NCI-H146 (cell line): ENCODE data around the gene ANKS1A.
"Not testable (repeated sequence)": the region's sequence is repeated elsewhere in the genome, so short reads cannot be mapped to it uniquely, and the experiment has no call there.

ENCODE experiments used
- DNase-seq: peaks from one replicate; lab custom pipeline; 2025; lab: John Stamatoyannopoulos, UW

Gene ANKS1A

GRCh38 chr6:34887753-34888513, 1.1 kb upstream of the ANKS1A start, which contains the start of gene TAF11:
Gene TAF11 (minus strand): TSS chr6:34888042. CDS start chr6:34887957, 85 bp downstream.
- peak; percentile 93 for DNase-seq

GRCh38 chr6:34888514-34888856, 570 bp upstream of the ANKS1A start:
- DNase-seq, result no peak

GRCh38 chr6:34890533-34890925, 1.5 kb downstream of the ANKS1A start:
- no peak for DNase-seq

- DNase-seq, result no peak
Observed at GRCh38 chr6:34891296-34891695, 2.2 kb downstream of the ANKS1A start.

- no peak for DNase-seq
Observed at GRCh38 chr6:34894693-34895092, 5.6 kb downstream of the ANKS1A start.

GRCh38 chr6:34897130-34897529, 8.1 kb downstream of the ANKS1A start:
- no peak for DNase-seq

GRCh38 chr6:34897716-34898115, 8.7 kb downstream of the ANKS1A start:
- no peak for DNase-seq

GRCh38 chr6:34899748-34900147, 10.7 kb downstream of the ANKS1A start:
- DNase-seq, result not testable (repeated sequence)

- DNase-seq, result no peak
Observed at GRCh38 chr6:34900321-34901031, 11.4 kb downstream of the ANKS1A start.

GRCh38 chr6:34901930-34902329, 12.9 kb downstream of the ANKS1A start:
- no peak for DNase-seq

GRCh38 chr6:34904990-34905613, 16.0 kb downstream of the ANKS1A start:
- no peak for DNase-seq

- DNase-seq, result no peak
Observed at GRCh38 chr6:34906826-34907225, 17.8 kb downstream of the ANKS1A start.

GRCh38 chr6:34908194-34908593, 19.1 kb downstream of the ANKS1A start:
- DNase-seq, result no peak

- no peak for DNase-seq
Observed at GRCh38 chr6:34909320-34909883, 20.3 kb downstream of the ANKS1A start.

- DNase-seq, result no peak
Observed at GRCh38 chr6:34911822-34912221, 22.8 kb downstream of the ANKS1A start.

GRCh38 chr6:34912715-34913464, 23.8 kb downstream of the ANKS1A start:
- no peak for DNase-seq

- DNase-seq, result no peak
Observed at GRCh38 chr6:34914358-34914757, 25.3 kb downstream of the ANKS1A start.

- DNase-seq, result no peak
Observed at GRCh38 chr6:34916348-34916967, 27.4 kb downstream of the ANKS1A start.

- DNase-seq, result no peak
Observed at GRCh38 chr6:34917626-34918285, 28.7 kb downstream of the ANKS1A start.

- DNase-seq, result no peak
Observed at GRCh38 chr6:34919651-34920050, 30.6 kb downstream of the ANKS1A start.

- no peak for DNase-seq
Observed at GRCh38 chr6:34920097-34920496, 31.0 kb downstream of the ANKS1A start.
